Left hindlimb (tissue), 1 donor: ENCODE measurements around the gene TACC2.

Source experiments
- DNase-seq: peaks from one replicate; pipeline ENCODE4 v3.0.0-alpha.2; 2018

Gene TACC2

GRCh38 chr10:122234416-122234815 is 245.5 kb downstream of the TACC2 start:
- DNase-seq: no peak

GRCh38 chr10:122236690-122237306 is 247.8 kb downstream of the TACC2 start:
- no peak for DNase-seq

GRCh38 chr10:122237331-122237990 is 248.5 kb downstream of the TACC2 start:
- DNase-seq: no peak

- peak; percentile 62 for DNase-seq
These were observed 250.8 kb downstream of the TACC2 start for GRCh38 chr10:122239578-122240257.

GRCh38 chr10:122240401-122240800 is 251.4 kb downstream of the TACC2 start:
- no peak for DNase-seq

- no peak for DNase-seq
These were observed 252.9 kb downstream of the TACC2 start for GRCh38 chr10:122241836-122242235.

GRCh38 chr10:122243550-122243949 is 254.6 kb downstream of the TACC2 start:
- no peak for DNase-seq

GRCh38 chr10:122244001-122244975 is 255.3 kb downstream of the TACC2 start:
- DNase-seq: no peak

- no peak for DNase-seq
These were observed 256.2 kb downstream of the TACC2 start for GRCh38 chr10:122245136-122245535.

- no peak for DNase-seq
These were observed 256.9 kb downstream of the TACC2 start for GRCh38 chr10:122245897-122246296.

- DNase-seq: no peak
These were observed 258.0 kb downstream of the TACC2 start for GRCh38 chr10:122246830-122247520.

- no peak for DNase-seq
These were observed 259.7 kb downstream of the TACC2 start for GRCh38 chr10:122248356-122249302.

GRCh38 chr10:122249303-122249850 is 260.4 kb downstream of the TACC2 start:
- no peak for DNase-seq

GRCh38 chr10:122249991-122250750 is 261.2 kb downstream of the TACC2 start:
- DNase-seq: no peak

- no peak for DNase-seq
These were observed 262.7 kb downstream of the TACC2 start for GRCh38 chr10:122251459-122252255.

GRCh38 chr10:122252805-122253204 is 263.8 kb downstream of the TACC2 start:
- no peak for DNase-seq

GRCh38 chr10:122253605-122254004 is 264.6 kb downstream of the TACC2 start:
- DNase-seq: no peak

- no peak for DNase-seq
These were observed 265.9 kb downstream of the TACC2 start for GRCh38 chr10:122254831-122255230.
